IPS-20b (cell line): ENCODE results near the gene NUP43.
A peak's percentile ranks its signal among the peaks of the same experiment; 100 is the strongest.
"Not testable (repeated sequence)": the region's sequence is repeated elsewhere in the genome, so short reads cannot be mapped to it uniquely, and the experiment has no call there.

ENCODE experiments used
- H3K27ac ChIP-seq: one replicate; pipeline ENCODE4 v1.5.1; 2013; ENCODE audit warnings: low read length
- H3K27me3 ChIP-seq: 2 replicates; pipeline ENCODE4 v1.6.1; 2013; ENCODE audit warnings: mild to moderate bottlenecking, low read length, inconsistent platforms; ENCODE audit not compliant: insufficient read depth
- H3K36me3 ChIP-seq: 2 replicates; pipeline ENCODE4 v1.6.1; 2013; ENCODE audit warnings: low read depth, mild to moderate bottlenecking, inconsistent platforms, low read length, moderate library complexity; ENCODE audit not compliant: insufficient read depth
- H3K4me1 ChIP-seq: 2 replicates; pipeline ENCODE4 v1.6.1; 2013; ENCODE audit warnings: mild to moderate bottlenecking, control low read depth, inconsistent platforms, low read length, moderate library complexity; ENCODE audit not compliant: insufficient read depth
- H3K4me3 ChIP-seq: 2 replicates; pipeline ENCODE4 v1.5.1; 2013; ENCODE audit warnings: mild to moderate bottlenecking, low read length, inconsistent platforms
- H3K9ac ChIP-seq: 2 replicates; pipeline ENCODE4 v1.6.1; 2013; ENCODE audit warnings: low read depth, mild to moderate bottlenecking, inconsistent platforms, low read length, moderate library complexity
- H3K9me3 ChIP-seq: 2 replicates; pipeline ENCODE4 v1.6.1; 2013; ENCODE audit warnings: mild to moderate bottlenecking, low read depth, low read length, inconsistent platforms; ENCODE audit not compliant: insufficient read depth

The NUP43 gene

DNA sequence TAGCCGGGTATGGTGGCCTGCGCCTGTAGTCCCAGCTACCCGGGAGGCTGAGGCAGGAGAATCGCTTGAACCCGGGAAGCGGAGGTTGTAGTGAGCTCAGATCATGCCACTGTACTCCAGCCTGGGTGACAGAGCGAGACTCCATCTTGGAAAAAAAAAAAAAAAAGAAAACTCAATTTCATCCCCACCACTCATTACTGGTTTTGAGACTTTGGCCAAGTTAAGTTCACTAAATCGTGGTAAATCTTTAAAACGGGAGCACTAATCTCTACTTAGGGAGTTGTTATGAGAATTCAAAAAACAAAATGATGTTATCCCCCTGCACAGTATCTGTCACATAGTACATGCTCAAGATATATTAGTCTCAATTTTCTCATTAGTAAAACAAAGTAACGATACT lies 1.1 kb downstream of the NUP43 start:
- not testable (repeated sequence) for H3K4me1 ChIP-seq, H3K9me3 ChIP-seq, H3K27ac ChIP-seq, H3K27me3 ChIP-seq
- peak overlapping the region; percentile 92 for H3K9ac ChIP-seq
- H3K4me3 ChIP-seq, result peak overlapping the region; percentile 94
- peaks cover 36% of the 10 kb centered on the region for H3K36me3 ChIP-seq

DNA sequence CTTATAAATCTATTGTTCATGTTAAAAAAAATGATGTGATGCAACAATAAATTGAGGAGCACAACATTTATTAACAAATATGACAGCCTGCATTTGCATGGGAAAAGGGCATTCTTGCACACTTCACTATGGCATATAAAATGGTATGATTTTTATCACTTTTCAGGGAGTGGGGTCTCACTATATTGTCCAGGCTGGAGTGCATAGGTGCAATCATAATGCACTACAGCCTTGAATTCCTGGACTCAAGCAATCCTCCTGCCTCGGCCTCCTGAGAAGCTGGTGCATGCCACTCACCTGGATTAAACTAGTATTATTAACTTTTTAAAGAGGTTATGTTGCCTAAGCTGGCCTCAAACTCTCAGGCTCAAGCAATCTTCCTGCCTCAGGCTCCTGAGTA lies 11.4 kb downstream of the NUP43 start:
- no peaks in the 10 kb centered on the region for H3K9me3 ChIP-seq
- no peak overlapping the region for H3K27ac ChIP-seq
- no peaks in the 10 kb centered on the region for H3K27me3 ChIP-seq
- H3K36me3 ChIP-seq, result peaks cover 89% of the 10 kb centered on the region
- H3K9ac ChIP-seq, result no peak overlapping the region
- H3K4me3 ChIP-seq, result no peak overlapping the region
- H3K4me1 ChIP-seq, result no peaks in the 10 kb centered on the region

DNA sequence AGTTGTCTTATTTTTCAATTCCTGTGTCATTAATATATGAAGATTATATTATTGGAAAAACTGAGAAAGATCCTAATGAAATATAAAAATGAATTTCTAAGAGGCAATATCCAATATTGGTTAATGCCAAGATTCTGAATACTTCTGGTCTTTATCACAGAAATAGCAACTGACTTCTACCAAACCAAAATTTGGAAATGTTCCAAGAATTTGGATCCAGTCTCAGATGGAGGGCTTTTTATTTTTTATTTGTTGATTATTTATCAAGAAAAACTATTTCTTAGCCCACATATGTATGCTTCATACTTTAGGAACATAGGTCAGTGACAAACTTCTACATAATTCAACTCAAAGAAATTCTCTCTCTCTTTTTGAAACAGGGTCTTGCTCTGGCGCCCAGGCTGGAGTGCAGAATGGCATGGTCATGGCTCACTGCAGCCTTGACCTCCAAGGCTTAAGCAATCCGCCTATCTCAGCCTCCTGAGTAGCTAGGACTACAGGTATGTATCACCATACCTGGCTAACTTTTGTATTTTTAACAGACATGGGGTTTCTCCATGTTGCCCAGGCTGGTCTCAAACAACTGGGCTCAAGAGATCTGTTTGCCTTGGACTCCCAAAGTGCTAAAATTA lies 13.1 kb downstream of the NUP43 start:
- no peaks in the 10 kb centered on the region for H3K9me3 ChIP-seq
- no peak overlapping the region for H3K4me3 ChIP-seq
- H3K27me3 ChIP-seq, result no peaks in the 10 kb centered on the region
- peaks cover 89% of the 10 kb centered on the region for H3K36me3 ChIP-seq
- H3K9ac ChIP-seq, result no peak overlapping the region
- no peak overlapping the region for H3K27ac ChIP-seq
- H3K4me1 ChIP-seq, result no peaks in the 10 kb centered on the region

DNA sequence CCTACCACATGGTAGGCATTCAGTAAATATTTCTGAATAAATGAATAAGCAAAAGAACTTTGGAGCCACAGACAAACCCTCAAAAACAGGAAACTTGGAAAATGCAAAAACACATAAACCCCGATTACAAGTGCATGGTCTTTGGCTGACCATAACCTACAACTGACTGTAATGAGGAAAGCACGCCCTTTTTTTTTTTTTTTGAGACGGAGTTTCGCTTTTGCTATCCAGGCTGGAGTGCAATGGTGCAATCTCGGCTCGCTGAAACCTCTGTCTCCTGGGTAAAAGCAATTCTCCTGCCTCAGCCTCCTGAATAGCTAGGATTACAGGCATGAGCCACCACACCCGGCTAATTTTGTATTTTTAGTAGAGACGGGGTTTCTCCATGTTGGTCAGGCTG lies 16.5 kb downstream of the NUP43 start:
- H3K36me3 ChIP-seq, result peaks cover 89% of the 10 kb centered on the region
- no peaks in the 10 kb centered on the region for H3K27me3 ChIP-seq
- no peak overlapping the region for H3K4me3 ChIP-seq
- H3K9ac ChIP-seq, result no peak overlapping the region
- no peak overlapping the region for H3K27ac ChIP-seq
- no peaks in the 10 kb centered on the region for H3K4me1 ChIP-seq
- no peaks in the 10 kb centered on the region for H3K9me3 ChIP-seq

DNA sequence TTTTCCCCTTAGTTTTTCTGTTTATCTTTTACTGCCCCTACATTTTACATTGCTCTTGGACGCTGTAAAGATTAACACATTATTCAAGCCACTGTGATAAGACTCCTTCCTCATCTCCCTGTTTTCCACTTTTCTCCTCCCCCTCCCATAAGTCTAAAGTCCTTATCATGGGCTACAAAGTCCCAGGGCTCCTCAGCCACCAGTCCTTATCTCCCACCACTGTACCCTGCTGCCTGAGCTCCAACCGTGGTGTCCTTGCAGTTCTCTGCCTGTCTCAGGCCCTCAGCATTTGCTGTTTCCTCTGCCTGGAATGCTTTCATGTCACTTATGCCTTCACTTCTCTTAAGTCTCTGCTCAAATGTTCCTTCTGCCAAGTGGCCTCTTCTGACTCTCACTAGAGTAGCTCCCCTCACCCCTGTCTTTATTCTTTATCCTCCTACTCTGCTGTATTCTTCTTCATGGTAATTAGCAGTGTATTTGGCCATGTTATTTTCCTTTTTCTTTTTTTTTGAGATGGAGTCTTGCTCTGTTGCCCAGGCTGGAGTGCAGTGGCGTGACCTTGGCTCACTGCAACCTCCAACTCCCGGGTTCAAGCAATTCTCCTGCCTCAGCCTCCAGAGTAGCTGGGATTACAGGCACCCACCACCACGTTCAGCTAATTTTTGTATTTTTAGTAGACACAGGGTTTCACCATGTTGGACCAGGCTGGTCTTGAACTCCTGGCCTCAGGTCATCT lies 17.7 kb downstream of the NUP43 start:
- Histone ChIP-seq H3K4me1 (no peaks in the 10 kb centered on the region), H3K27ac (no peak overlapping the region), H3K9me3 (no peaks in the 10 kb centered on the region), H3K4me3 (no peak overlapping the region), H3K36me3 (peaks cover 89% of the 10 kb centered on the region), H3K9ac (no peak overlapping the region), H3K27me3 (no peaks in the 10 kb centered on the region)

DNA sequence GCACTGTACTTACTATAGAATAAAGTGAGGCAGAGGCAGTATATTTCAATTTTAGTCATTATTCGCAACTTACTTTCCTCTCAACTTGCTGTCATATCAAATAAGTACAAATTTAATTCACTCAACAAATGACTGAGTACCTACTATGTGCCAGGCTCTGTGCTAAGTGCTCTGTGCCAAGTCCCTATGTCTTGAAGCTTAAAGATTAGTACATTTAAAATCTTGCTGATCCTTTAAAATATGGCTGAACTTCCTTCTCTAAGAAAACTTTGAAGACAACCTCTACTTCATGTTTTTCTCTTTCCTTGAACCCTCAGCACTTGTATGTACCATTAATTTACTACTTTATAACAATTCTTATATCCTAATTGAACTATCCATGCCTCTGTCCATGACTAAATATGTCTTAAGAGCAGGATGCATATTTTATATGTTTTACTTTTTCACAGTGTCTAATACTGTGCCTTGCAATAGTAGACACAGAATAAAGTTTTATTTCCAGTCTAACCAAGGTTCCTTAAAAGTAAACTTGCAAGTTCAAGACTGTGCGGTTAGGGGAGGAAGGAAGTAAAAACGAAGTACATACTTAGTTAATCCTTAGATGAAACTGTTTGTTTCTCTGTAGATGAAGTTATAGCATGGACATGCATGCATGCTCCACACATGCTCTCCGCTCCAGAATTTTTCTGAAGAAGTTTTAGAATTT lies 18.4 kb downstream of the NUP43 start:
- no peak overlapping the region for H3K4me3 ChIP-seq
- no peak overlapping the region for H3K27ac ChIP-seq
- no peaks in the 10 kb centered on the region for H3K27me3 ChIP-seq
- H3K9ac ChIP-seq, result no peak overlapping the region
- H3K9me3 ChIP-seq, result no peaks in the 10 kb centered on the region
- H3K4me1 ChIP-seq, result no peaks in the 10 kb centered on the region
- peaks cover 86% of the 10 kb centered on the region for H3K36me3 ChIP-seq

DNA sequence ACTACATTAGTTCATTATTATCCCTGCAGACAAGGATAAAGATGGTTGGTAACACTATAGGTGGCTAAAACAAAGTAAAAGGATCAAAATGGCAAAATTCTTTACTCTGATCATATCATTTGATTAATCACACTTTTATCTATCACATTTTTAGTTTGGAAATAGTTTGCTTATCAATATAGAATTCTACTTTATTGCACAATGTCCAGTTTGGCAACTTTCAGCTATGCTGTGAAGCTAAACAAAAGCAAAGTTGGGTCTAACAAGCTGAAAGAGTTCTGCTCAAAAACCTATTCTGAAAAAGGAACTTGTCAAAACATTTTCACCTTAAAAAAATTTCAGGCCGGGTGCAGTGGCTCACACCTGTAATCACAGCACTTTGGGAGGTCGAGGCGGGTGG lies 20.5 kb downstream of the NUP43 start:
- Histone ChIP-seq H3K27ac (no peak overlapping the region), H3K4me1 (no peaks in the 10 kb centered on the region), H3K27me3 (no peaks in the 10 kb centered on the region), H3K9ac (no peak overlapping the region), H3K36me3 (peaks cover 73% of the 10 kb centered on the region), H3K4me3 (no peak overlapping the region), H3K9me3 (no peaks in the 10 kb centered on the region)

DNA sequence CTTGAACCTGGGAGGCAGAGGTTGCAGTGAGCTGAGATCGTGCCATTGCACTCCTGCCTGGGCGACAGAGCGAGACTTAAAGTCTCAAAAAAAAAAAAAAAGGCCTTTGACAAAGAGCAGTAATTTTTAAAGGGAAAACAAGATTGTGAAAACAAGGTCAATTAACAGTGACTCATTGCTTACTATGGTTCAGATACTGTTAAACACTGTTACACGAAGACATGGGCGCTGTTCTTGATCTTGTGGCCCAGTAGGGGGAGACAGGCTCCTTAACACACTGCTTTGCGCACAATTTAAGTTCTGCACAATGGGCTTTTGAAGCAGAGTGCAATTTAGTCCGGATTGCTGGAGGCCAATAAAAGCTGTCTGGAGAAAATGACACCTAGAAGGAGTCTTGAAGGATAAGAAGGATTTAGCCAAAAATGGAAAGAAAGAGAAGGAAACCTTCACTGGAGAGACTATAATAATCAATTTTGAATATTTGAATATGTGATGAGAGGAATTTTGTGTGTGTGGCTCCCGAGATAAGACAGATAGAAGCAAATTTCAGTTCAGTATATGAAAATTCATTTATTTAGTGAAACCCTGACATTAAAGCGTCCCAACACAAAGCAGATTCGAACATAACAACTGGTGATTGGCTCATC lies 22.4 kb downstream of the NUP43 start:
- H3K36me3 ChIP-seq, result peaks cover 54% of the 10 kb centered on the region
- H3K4me3 ChIP-seq, result no peak overlapping the region
- H3K9me3 ChIP-seq, result no peaks in the 10 kb centered on the region
- H3K27ac ChIP-seq, result no peak overlapping the region
- H3K4me1 ChIP-seq, result no peaks in the 10 kb centered on the region
- no peaks in the 10 kb centered on the region for H3K27me3 ChIP-seq
- H3K9ac ChIP-seq, result no peak overlapping the region

DNA sequence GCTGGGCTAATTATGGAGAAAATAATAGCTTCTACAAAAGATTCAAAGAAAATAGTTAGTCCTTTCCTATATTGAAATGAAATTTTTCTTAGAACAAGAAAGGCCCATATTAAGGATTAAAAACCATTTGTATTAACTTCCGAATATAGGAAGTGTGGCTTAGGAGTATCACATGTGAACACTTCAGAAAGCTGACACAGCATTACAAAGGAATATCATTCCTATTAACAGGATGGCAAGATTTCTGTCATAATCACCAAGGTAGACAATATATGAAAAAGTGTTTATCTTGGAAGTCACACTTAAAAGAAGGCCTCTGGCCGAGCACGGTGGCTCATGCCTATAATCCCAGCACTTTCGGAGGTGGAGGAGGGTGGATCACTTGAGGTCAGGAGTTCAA lies 23.1 kb downstream of the NUP43 start:
- H3K36me3 ChIP-seq, result peaks cover 48% of the 10 kb centered on the region
- no peaks in the 10 kb centered on the region for H3K9me3 ChIP-seq
- H3K9ac ChIP-seq, result no peak overlapping the region
- no peak overlapping the region for H3K4me3 ChIP-seq
- H3K4me1 ChIP-seq, result no peaks in the 10 kb centered on the region
- H3K27me3 ChIP-seq, result no peaks in the 10 kb centered on the region
- H3K27ac ChIP-seq, result no peak overlapping the region

DNA sequence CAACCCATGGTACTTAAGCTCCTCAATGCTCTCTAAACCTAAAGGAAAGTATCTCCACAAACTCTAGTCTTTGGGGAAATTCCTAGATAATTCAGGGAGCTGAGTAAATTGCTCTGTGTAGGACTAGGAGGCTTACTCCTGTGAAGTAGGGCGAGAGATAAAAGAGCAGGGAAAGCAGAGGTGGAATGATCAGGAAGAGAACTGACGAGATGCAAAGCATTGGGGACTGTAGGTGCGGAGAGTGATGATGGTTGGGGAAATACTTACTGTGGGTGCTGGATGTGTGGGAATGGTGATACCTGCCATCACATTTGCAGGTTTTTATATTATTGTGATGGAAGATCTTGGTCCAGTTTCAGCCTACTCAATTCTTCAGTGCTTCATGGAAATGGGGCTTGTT lies 26.8 kb downstream of the NUP43 start:
- H3K9ac ChIP-seq, result no peak overlapping the region
- H3K9me3 ChIP-seq, result no peaks in the 10 kb centered on the region
- no peaks in the 10 kb centered on the region for H3K27me3 ChIP-seq
- peaks cover 5% of the 10 kb centered on the region; the same call in 1 of the 2 replicates for H3K4me1 ChIP-seq
- H3K27ac ChIP-seq, result no peak overlapping the region
- peaks cover 13% of the 10 kb centered on the region for H3K36me3 ChIP-seq
- no peak overlapping the region for H3K4me3 ChIP-seq

DNA sequence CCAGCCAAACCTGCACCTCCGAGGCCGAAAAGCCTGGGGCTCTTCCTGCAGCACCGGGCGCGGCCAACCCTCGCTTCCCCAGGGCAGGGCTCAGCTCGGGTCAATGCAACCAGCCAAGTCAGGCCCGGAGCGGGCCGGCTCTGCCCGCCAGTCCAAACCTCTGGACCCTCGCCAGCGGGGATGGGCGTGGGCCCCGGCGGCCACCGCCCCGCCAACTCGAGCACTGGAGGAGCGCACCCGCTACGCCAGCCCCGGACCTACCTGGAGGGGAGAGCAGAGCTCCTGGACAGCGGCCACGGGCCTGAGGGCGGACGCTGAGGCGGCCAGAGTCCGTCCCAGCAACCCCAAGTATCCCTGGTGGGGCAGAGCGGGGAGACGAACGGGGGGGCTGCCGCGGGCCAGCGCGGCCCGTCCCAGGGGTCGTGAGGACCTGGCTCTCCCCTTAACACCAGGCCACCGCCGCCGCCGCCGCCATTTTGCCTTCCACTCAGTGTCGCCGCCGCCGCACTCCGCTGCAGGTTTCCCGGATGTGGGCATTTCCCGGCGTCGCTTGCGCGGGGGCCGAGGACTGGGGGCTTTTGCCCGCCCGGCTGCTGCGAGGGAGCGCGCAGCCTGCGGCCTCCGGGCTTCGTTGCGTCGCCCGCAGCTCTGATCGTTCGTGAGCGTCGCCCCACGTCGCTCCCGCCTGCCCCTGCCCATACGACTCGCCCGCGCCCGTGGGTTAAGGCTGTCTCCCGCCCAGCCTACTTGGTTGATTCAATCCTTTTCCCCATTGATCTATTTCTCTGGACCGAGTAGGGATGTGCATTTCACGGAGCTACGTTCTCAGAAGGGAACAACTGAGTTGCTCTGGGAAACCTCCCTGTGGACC lies 28.5 kb downstream of the NUP43 start, which contains the start of gene LATS1:
TSS of gene LATS1 (minus strand) at position 514 of the 871 bp plus-strand sequence. CDS start 15,975 bp downstream, outside the sequence.
- H3K4me1 ChIP-seq, result peaks cover 5% of the 10 kb centered on the region; the same call in 1 of the 2 replicates
- peak within 1 kb of the TSS; percentile 93 for H3K27ac ChIP-seq
- peak within 1 kb of the TSS; percentile 80 for H3K9ac ChIP-seq
- no peaks in the 10 kb centered on the region for H3K9me3 ChIP-seq
- no peaks in the 10 kb centered on the region; the same call in 1 of the 2 replicates for H3K36me3 ChIP-seq
- H3K4me3 ChIP-seq, result peak within 1 kb of the TSS; percentile 93
- H3K27me3 ChIP-seq, result no peaks in the 10 kb centered on the region
